ENCODE results near the gene KIF23. TPM values are rescaled to one million over a fixed set of nuclear protein-coding genes. Genes with fewer than 3 reads are reported as not detected.

Gene KIF23
- total RNA-seq, 2 donors from 2014 or later: 53.4 to 82.6 TPM

DNA sequence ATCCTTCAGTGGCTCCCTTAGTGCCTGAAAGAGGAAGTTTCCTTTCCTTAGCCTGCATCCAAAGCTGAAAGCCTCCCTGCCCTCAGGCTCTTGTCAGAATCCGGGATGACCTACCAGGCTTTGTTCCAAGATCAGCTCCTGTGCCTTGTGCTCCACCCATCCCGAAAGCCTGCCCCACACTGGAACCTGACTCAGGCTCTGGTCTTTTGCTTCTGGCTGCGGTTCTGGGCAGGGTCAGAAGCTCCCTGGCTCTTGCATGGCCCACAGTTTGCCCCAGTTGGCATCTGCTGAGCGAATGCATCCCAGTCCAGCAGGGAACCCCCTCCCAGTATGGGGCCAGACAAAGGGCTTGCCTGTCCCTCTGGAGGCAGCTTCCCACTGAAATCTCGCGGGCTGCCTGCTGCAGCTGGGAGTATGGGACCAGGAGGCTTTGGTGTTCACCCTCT is 25.9 kb upstream of the KIF23 start:
- TF ChIP-seq, protein P1, sequence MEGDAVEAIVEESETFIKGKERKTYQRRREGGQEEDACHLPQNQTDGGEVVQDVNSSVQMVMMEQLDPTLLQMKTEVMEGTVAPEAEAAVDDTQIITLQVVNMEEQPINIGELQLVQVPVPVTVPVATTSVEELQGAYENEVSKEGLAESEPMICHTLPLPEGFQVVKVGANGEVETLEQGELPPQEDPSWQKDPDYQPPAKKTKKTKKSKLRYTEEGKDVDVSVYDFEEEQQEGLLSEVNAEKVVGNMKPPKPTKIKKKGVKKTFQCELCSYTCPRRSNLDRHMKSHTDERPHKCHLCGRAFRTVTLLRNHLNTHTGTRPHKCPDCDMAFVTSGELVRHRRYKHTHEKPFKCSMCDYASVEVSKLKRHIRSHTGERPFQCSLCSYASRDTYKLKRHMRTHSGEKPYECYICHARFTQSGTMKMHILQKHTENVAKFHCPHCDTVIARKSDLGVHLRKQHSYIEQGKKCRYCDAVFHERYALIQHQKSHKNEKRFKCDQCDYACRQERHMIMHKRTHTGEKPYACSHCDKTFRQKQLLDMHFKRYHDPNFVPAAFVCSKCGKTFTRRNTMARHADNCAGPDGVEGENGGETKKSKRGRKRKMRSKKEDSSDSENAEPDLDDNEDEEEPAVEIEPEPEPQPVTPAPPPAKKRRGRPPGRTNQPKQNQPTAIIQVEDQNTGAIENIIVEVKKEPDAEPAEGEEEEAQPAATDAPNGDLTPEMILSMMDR (conservative IDR thresholded peaks at IDR 0.05): no peak
- WGBS, 2 experiments (ENCODE audit: insufficient coverage in 1 of 2, insufficient read length in 1 of 2): 81 to 90% methylated on average over 6 of the region's 6 CpGs
- no peak overlapping the region for H3K27ac ChIP-seq (ENCODE audit: low read depth, low read length)
- no peaks in the 10 kb centered on the region for H3K9me3 Mint-ChIP-seq
- H3K9ac ChIP-seq (ENCODE audit: extremely low read depth, low read length, poor library complexity, severe bottlenecking): no peak overlapping the region
- no peak overlapping the region for H3K4me3 ChIP-seq (ENCODE audit: low read length)
- H3K9me3 ChIP-seq (ENCODE audit: control insufficient read depth, low read length): no peaks in the 10 kb centered on the region
- DNase-seq: no peak
- no peaks in the 10 kb centered on the region for H3K4me1 ChIP-seq (ENCODE audit: control insufficient read depth, insufficient read depth, low read length)
- H3K36me3 Mint-ChIP-seq (ENCODE audit: low read depth): peaks cover 12% of the 10 kb centered on the region
- H3K36me3 ChIP-seq (ENCODE audit: control insufficient read depth, insufficient read depth, low read length): peaks cover 21% of the 10 kb centered on the region
- H3K4me1 Mint-ChIP-seq: no peaks in the 10 kb centered on the region
- no peaks in the 10 kb centered on the region for H3K27me3 Mint-ChIP-seq (ENCODE audit: insufficient read depth)
- H3K27me3 ChIP-seq (ENCODE audit: control insufficient read depth, insufficient read depth, low read length, poor library complexity, severe bottlenecking): no peaks in the 10 kb centered on the region
- H3K4me3 Mint-ChIP-seq: no peak overlapping the region
- H3K27ac Mint-ChIP-seq: no peak overlapping the region

DNA sequence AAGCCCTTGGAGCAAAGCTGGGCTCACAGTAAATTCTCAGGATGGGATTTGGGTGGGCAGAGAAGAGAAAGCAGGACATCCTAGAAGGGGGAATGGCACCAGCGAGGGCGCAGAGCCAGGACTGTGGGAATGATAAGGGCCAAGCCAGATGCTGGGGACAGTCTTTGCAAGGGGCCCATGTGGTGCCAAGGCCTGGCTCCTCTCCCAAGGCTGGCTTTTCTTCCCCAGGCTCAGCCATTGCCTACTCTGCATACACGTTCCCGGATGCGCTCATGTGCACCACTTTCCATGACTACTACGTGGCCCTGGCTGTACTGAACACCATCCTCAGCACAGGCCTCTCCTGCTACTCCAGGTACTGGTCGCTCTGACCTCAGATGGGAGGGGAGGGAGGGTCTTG is 24.7 kb upstream of the KIF23 start:
- no peaks in the 10 kb centered on the region for H3K9me3 Mint-ChIP-seq
- peaks cover 12% of the 10 kb centered on the region for H3K36me3 Mint-ChIP-seq (ENCODE audit: low read depth)
- 84% methylated on average over 7 of the region's 7 CpGs for WGBS, 2 experiments (ENCODE audit: insufficient coverage in 1 of 2, insufficient read length in 1 of 2)

DNA sequence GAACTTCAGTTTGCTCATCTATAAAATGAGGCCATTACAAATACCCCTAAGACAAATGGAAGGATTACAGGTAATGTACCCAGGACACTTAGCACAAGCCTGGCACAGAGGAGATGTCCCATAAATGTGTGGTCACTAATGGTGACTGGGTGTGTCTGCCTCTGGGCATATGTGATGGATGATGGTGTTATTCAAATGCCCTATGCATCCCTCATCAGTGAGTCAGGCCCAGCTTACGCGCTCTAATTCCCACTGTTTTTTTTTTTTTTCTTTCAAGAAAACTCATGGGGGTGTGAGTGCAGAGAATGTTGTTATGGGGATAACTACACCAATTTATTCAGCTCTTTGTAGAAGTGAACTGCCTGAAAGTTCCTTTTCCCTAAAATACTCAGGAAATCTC is 23.6 kb upstream of the KIF23 start:
- Mint-ChIP-seq H3K36me3 (ENCODE audit: low read depth) (peaks cover 12% of the 10 kb centered on the region), H3K27ac (no peak overlapping the region), H3K27me3 (ENCODE audit: insufficient read depth) (no peaks in the 10 kb centered on the region), H3K4me3 (no peak overlapping the region), H3K9me3 (no peaks in the 10 kb centered on the region), H3K4me1 (peaks cover 7% of the 10 kb centered on the region)
- Histone ChIP-seq H3K36me3 (ENCODE audit: control insufficient read depth, insufficient read depth, low read length) (peaks cover 23% of the 10 kb centered on the region), H3K9ac (ENCODE audit: extremely low read depth, low read length, poor library complexity, severe bottlenecking) (no peak overlapping the region), H3K27ac (ENCODE audit: low read depth, low read length) (no peak overlapping the region), H3K4me1 (ENCODE audit: control insufficient read depth, insufficient read depth, low read length) (no peaks in the 10 kb centered on the region), H3K4me3 (ENCODE audit: low read length) (no peak overlapping the region), H3K9me3 (ENCODE audit: control insufficient read depth, low read length) (no peaks in the 10 kb centered on the region), H3K27me3 (ENCODE audit: control insufficient read depth, insufficient read depth, low read length, poor library complexity, severe bottlenecking) (no peaks in the 10 kb centered on the region)
- WGBS, 2 experiments (ENCODE audit: insufficient coverage in 1 of 2, insufficient read length in 1 of 2): 100% methylated on average over 2 of the region's 2 CpGs; no CpG with 5 or more reads in 1 of the 2 experiments
- DNase-seq: no peak
- TF ChIP-seq, protein P1 (conservative IDR thresholded peaks at IDR 0.05): no peak

More for the DNA sequence above, 24.7 kb upstream of the KIF23 start:
- H3K4me1 ChIP-seq (ENCODE audit: control insufficient read depth, insufficient read depth, low read length): no peaks in the 10 kb centered on the region
- H3K27me3 ChIP-seq (ENCODE audit: control insufficient read depth, insufficient read depth, low read length, poor library complexity, severe bottlenecking): no peaks in the 10 kb centered on the region
- H3K9me3 ChIP-seq (ENCODE audit: control insufficient read depth, low read length): no peaks in the 10 kb centered on the region
- TF ChIP-seq, protein P1 (conservative IDR thresholded peaks at IDR 0.05): no peak
- peaks cover 3% of the 10 kb centered on the region for H3K4me1 Mint-ChIP-seq
- peaks cover 21% of the 10 kb centered on the region for H3K36me3 ChIP-seq (ENCODE audit: control insufficient read depth, insufficient read depth, low read length)
- H3K27ac ChIP-seq (ENCODE audit: low read depth, low read length): no peak overlapping the region
- no peak overlapping the region for H3K9ac ChIP-seq (ENCODE audit: extremely low read depth, low read length, poor library complexity, severe bottlenecking)
- no peak overlapping the region for H3K27ac Mint-ChIP-seq
- H3K4me3 Mint-ChIP-seq: no peak overlapping the region
- H3K4me3 ChIP-seq (ENCODE audit: low read length): no peak overlapping the region
- no peak for DNase-seq
- no peaks in the 10 kb centered on the region for H3K27me3 Mint-ChIP-seq (ENCODE audit: insufficient read depth)

Measured in endodermal cell (in vitro differentiated cells).